Activated CD4-positive, alpha-beta T cell treated with anti-CD3 and anti-CD28 coated beads, Interleukin-2, Interleukin-4, amounts not matched to agents 100 ng/mL and 50 ng/mL, durations not matched to agents 16 hours and 8 hours (primary cell): Measurements from ENCODE around the gene LATS2.
A peak's percentile ranks its signal among the peaks of the same experiment; 100 is the strongest.

ENCODE experiments used
- DNase-seq: peaks from one replicate; pipeline ENCODE4 v3.0.0-alpha.2; 2020; ENCODE audit warnings: low spot score

LATS2 gene

GRCh38 chr13:21061029-21061763, at the start of gene LATS2:
TSS of gene LATS2 (minus strand) at chr13:21061586. CDS start at chr13:21046026, 15,560 bp downstream.
- peak; percentile 59 for DNase-seq

DNA sequence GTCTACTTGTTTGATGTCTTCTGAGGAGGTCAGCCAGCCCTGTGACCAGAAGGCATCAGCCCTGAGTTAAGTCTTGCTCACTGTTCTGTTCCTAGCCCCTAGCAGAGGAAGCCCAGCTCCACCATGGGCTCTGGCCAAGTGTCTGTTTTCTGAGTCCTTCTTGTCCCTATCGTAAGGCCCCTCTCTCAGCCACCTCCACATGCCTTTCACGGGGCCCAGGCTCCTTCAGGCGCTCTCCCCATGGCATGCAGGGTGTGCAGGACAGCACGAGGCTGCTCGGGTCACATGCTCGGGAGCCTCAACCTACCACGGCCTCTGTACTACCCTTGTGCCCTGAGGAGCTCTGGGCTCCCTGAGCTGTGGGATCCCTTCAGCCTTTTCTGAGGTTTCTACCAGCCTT, 47.8 kb upstream of the LATS2 start:
- no peak for DNase-seq

DNA sequence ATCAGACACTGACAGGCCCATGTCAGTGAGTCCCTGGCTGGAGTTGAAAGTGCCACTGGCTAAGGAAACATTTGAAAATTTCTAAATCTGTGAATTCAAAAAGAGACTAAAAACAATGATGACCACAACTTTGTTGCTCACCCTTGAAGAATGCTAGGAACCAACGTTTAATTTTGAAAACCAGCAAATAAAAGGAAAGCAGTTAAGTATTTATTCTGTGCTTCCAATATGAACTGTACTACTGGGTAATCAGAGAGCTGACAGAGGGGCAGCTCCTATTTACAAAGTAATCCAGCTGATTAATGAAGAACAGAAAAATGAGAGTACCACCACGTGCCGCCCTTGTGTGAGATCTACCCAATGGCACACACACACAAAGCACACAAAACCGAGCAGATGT, 44.7 kb upstream of the LATS2 start:
- DNase-seq = no peak

DNA sequence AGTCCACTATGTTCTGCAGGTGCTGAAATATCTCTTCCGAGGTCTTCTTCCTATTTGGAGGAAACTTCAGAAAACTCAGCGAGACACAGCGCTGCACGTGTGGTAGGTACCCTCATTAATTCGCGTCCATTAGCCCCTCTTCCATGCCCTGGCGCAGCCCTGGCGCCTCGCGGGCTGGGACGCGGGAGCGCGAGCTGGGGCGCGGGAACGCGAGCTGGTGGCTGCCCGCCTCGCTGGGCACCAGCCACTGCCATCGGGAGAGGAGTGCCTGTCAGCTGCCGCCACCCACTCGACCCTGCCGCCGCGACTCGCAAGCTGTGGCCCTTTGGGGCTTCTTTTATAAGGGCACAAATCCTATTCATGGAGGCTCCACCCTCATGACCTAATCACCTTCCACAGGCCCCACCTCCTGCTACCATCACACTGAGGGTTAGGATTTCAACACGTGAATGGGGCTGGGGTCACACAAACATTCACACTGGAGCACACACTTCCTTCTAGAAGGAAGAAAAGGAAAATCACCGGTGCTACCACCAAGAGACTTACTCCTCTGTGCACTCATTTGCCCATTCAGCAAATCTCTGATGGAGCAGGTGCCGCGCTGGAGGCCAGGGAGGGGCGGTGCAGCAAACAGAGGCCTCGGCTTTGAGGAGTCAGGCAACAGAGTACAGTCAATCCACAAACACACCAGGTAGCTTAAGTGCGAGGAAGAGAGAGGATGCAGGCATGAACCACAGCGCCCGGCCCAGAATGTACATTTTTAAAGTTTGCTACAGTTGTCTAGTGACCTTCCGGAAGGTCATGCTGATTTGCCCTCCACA, 43.0 kb upstream of the LATS2 start:
- no peak for DNase-seq

DNA sequence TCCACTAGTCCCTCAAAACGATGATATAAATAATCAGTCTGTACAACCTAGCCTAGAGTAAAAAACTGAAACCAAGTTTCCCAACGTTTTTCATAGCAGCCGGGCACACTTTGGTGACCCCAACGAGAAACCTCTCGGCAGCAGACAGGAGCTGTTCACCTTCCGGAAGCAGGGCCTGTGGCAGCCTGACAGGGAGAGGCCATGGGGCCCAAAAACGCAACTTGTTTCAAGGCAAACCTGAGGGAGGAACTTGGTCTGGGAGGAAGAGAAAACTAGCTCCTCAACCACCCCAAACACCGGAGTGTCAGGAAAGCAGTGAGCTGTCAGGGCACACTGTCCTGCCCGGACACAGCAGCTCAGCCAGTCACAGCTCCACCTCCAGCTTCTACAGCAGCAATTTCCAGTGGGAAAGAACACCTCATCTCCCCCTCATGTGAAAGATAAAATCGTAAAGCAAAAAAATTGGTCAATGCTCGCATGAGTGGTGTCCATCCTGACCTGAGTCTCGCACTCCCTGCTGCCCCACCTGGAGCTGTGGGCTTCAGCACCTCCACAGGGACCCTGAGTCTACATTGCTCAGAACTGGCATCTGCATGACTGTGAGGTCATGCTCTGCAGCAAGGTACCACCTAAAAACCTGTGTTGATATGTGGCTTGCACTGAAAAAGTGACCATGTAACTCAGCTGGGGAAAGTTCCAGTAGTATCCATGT, 40.6 kb upstream of the LATS2 start:
- no peak for DNase-seq

GRCh38 chr13:21100994-21101757, 39.8 kb upstream of the LATS2 start:
- no peak for DNase-seq

GRCh38 chr13:21100211-21100610, 38.8 kb upstream of the LATS2 start:
- no peak for DNase-seq

- no peak for DNase-seq
These were observed 33.9 kb upstream of the LATS2 start for GRCh38 chr13:21095311-21095710.

- DNase-seq = peak; percentile 41
These were observed 28.4 kb upstream of the LATS2 start for GRCh38 chr13:21089830-21090229.

- DNase-seq = no peak
These were observed 27.1 kb upstream of the LATS2 start for GRCh38 chr13:21088534-21088933.

GRCh38 chr13:21086929-21087328, 25.5 kb upstream of the LATS2 start:
- DNase-seq = no peak

DNA sequence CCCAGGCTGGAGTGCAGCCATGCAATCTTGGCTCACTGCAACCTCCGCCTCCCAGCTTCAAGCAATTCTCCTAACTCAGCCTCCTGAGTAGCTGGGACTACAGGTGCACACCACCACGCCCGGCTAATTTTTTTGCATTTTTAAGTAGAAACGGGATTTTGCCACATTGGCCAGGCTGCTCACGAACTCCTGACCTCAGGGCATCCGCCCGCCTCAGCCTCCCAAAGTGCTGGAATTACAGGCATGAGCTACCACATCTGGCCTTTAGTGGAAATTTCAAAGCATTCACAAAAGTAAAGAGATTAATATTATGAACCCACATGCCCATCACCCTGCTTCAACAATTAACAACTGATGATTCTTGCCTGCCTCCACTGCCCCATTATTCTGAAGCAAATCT, 20.5 kb upstream of the LATS2 start:
- no peak for DNase-seq

DNA sequence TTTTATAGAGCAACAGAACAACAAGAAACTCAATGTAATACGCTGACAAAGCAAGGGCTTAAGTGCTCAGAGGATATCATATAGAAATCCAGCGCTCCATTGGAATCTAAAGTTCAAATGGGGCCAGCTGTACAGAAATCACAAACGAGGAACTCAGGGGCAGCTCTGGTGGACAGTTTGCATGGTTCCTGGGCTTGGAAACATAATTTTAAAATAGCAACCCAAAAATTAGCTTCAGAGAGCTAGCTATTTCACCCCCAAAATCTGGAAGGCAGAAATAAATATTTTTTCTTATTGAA, 19.2 kb upstream of the LATS2 start:
- DNase-seq = no peak

GRCh38 chr13:21079761-21080592, 18.6 kb upstream of the LATS2 start:
- DNase-seq = no peak

GRCh38 chr13:21079221-21079620, 17.8 kb upstream of the LATS2 start:
- DNase-seq = no peak

DNA sequence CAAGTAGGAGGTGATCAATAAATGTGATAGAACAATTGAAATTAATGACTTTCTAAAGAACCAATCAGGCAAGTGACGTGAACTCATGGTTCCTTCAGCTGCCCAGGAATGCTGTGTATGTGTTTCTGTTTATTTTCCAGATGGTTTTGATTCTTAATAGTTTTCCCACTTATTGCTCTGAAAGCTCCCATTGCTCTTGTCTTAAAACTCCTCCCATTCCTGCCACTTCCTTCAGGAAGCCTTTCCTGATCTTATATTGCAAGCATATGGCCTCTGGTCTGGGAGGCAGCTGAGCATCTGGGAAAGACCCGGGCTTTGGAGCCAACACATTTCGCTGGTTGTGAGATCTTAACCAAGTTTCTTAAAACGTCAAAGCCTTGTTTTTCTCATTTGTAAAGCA, 17.1 kb upstream of the LATS2 start:
- no peak for DNase-seq

DNA sequence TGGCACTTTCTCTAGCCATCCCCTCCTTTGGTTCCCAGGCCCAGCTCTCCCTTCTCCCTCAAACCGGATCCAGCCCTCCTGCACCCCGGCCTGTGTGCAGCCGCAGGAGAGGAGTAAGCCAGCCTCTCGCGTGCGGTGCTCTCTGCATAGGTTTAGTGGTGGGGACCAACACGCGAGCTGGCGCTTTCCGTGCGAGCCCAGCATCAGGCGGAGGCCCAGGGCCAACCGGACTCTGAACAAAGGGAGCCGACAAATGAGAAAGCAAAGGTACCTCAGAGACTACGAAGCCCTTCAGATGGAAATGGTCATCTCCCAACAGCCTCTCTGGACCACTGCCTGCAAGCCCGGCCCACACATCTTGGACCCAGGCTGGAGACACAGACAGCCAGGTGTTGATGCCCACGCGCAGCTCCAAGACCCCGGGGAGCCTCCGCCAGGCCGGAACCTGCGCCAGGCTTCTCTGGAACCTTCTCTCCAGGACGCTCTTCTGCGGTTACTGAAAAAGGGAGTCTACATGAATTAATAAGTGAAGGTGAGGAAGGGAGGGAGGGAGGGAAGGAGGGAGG, 16.5 kb upstream of the LATS2 start:
- no peak for DNase-seq

DNA sequence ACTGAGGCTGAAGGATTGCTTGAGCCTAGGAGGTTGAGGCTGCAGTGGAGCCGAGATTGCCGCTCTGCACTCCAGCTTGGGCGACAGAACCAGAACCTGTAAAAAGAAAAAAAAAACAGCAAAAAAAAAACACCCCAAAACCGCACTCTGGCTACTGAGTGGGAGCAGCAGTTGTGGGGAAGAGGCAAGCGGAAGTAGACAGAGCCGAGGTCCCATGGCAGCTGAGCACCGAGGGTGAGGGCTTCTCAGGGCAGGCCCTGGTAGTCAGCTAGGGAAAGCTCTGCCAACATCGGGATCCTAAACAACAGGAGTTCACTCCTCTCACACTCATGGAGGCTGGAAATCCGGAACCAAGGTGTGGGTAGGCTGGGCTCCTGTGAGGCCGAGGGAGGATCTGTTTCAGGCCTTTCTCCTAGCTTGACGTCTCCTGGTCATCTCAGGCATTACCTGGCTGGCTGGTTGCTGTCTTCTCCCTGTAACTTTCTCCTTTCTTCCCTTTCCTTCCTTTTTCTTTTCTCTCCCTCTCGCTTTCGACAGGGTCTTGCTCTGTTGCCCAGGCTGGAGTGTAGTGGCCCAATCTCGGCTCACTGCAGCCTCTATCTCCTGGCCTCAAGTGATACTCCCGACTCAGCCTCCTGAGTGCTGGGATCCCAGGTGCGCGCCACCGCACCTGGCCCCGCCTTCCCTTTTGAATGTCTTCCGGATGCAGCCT, 15.8 kb upstream of the LATS2 start:
- DNase-seq = no peak

- DNase-seq = no peak
These were observed 14.9 kb upstream of the LATS2 start for GRCh38 chr13:21076253-21076652.
